Aorta (tissue), 5 donors: ENCODE measurements around the gene TRIM54. TPM values are rescaled to one million over a fixed set of nuclear protein-coding genes. Genes with fewer than 3 reads are reported as not detected.
A peak's percentile ranks its signal among the peaks of the same experiment; 100 is the strongest.

Experiments used
- ATAC-seq: fragments of 200-7000 bp; cut with Tn5 transposase; one replicate; pipeline ENCODE4 v1.9.1; 2022; ENCODE audit warnings: moderate library complexity; ENCODE audit not compliant: low FRiP score
- DNase-seq, 2 donors: peaks; one replicate each; pipeline ENCODE4 v3.0.0-alpha.2; 2020
- H3K27ac ChIP-seq, 2 donors: one replicate each; pipeline ENCODE4 v1.5.1; 2013; ENCODE audit warnings: low read length in 2 of 2, mild to moderate bottlenecking in 2 of 2, moderate library complexity in 2 of 2, control low read depth in 1 of 2, inconsistent platforms in 1 of 2, low read depth in 1 of 2
- H3K27me3 ChIP-seq, 2 donors: one replicate each; pipeline ENCODE4 v1.6.1; 2013; ENCODE audit warnings: control low read depth in 1 of 2, low read length in 1 of 2, mild to moderate bottlenecking in 1 of 2, moderate library complexity in 1 of 2; ENCODE audit not compliant: insufficient read depth in 2 of 2, control insufficient read depth in 1 of 2
- H3K36me3 ChIP-seq, 2 donors: one replicate each; pipeline ENCODE4 v1.6.1; 2013; ENCODE audit warnings: control low read depth in 1 of 2, low read length in 1 of 2, mild to moderate bottlenecking in 1 of 2; ENCODE audit not compliant: insufficient read depth in 2 of 2, control insufficient read depth in 1 of 2
- H3K4me1 ChIP-seq, 2 donors: one replicate each; pipeline ENCODE4 v1.6.1; 2013; ENCODE audit warnings: low read length in 2 of 2, control low read depth in 1 of 2, mild to moderate bottlenecking in 1 of 2, moderate library complexity in 1 of 2; ENCODE audit not compliant: insufficient read depth in 2 of 2, control insufficient read depth in 1 of 2
- H3K4me3 ChIP-seq, 2 donors: one replicate each; pipeline ENCODE4 v1.5.1; 2013; ENCODE audit warnings: low read length in 2 of 2, control low read depth in 1 of 2, mild to moderate bottlenecking in 1 of 2
- H3K9me3 ChIP-seq: one replicate; pipeline ENCODE4 v1.6.1; 2013; ENCODE audit warnings: mild to moderate bottlenecking, low read length; ENCODE audit not compliant: control insufficient read depth
- WGBS, 2 donors: extraction: QIAGEN DNeasy Blood & Tissue Kit; methylation state at CpG; one replicate each; pipeline ENCODE4 v1.1.7; 2013; 5-methylcytosine and 5-hydroxymethylcytosine counted together
- intact Hi-C, 2 donors: fragments of 100-400 bp; cut with DNase I; formaldehyde crosslinking; loops; one replicate each; pipeline versions ENCODE4 v1.14.2 to v1.15.0; 2022
- polyA plus RNA-seq, 2 donors: library from polyadenylated mRNA; stranded (reverse); fragments of 200-250 nt; gene quantifications; one replicate each; pipeline ENCODE4 v1.2.3, GENCODE V29; 2013
- total RNA-seq, 2 donors: library from RNA; stranded (reverse); fragmentation: NEBNext Ultra II Directional; extraction: Animal tissue kit (Norgen Biotek cat#: 25700); gene quantifications; one replicate each; pipeline ENCODE4 v1.2.1, GENCODE V29; 2021
- donor health status: healthy with polysubstance abuse.
- donor health status: Bipolar disorder and iron deficiency.
- donor health status: DM: no; HTN: no; CAD: no.
- donor health status: DM: no; HTN: no; CAD: no.
- donor health status: DM: yes; HTN: yes; CAD: no.

TRIM54 gene
- total and polyA plus RNA-seq, 4 donors, result 0.18 to 5.0 (median 0.88) TPM

DNA sequence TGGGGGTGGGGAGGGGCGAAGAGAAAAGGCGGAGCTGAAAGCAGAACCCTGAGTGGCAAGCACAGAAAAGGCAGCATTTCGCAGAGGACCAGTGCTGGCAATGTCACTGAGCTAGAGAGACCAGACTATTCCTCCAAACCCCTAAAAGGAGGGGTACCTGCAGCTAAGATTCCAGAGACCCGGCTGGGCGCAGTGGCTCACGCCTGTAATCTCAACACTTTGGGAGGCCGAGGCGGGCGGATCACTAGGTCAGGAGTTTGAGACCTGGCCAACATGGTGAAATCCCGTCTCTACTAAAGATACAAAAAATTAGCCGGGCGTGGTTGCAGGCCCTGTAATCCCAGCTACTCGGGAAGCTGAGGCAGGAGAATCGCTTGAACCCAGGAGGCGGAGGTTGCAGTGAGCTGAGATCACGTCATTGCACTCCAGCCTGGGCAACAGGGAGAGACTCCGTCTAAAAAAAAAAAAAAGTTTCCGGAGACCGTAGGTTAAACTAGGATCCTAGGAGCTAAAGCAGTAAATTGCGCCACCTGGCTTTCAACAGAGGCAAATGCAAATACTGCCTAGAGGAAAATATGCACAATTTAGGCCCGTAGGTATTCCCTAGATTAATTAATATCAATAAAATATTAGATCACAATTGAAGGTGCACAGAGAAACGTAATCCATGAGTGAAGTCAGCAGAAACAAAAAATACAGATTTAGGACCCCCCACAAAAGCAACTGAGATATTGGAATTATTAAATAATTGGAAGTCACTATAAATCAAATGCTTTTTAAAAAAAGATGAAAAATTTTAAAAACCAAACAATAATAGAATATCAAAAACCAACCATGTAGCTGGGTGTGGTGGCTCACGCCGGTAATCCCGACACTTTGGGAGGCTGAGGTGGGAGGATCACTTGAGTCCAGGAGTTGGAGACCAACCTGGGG is 21.1 kb downstream of the TRIM54 start:
- no peaks in the 10 kb centered on the region for H3K36me3 ChIP-seq
- H3K27ac ChIP-seq, result no peak overlapping the region
- ATAC-seq (peak; percentile 76), DNase-seq (peak in 1 of 2 donors; percentile 60)
- H3K4me1 ChIP-seq, result no peaks in the 10 kb centered on the region
- no peak overlapping the region for H3K4me3 ChIP-seq
- intact Hi-C loops, result no loop called here
- 25 to 27% methylated on average over 25 of the region's 25 CpGs for WGBS, 2 donors
- no peaks in the 10 kb centered on the region for H3K9me3 ChIP-seq
- H3K27me3 ChIP-seq, result no peaks in the 10 kb centered on the region

DNA sequence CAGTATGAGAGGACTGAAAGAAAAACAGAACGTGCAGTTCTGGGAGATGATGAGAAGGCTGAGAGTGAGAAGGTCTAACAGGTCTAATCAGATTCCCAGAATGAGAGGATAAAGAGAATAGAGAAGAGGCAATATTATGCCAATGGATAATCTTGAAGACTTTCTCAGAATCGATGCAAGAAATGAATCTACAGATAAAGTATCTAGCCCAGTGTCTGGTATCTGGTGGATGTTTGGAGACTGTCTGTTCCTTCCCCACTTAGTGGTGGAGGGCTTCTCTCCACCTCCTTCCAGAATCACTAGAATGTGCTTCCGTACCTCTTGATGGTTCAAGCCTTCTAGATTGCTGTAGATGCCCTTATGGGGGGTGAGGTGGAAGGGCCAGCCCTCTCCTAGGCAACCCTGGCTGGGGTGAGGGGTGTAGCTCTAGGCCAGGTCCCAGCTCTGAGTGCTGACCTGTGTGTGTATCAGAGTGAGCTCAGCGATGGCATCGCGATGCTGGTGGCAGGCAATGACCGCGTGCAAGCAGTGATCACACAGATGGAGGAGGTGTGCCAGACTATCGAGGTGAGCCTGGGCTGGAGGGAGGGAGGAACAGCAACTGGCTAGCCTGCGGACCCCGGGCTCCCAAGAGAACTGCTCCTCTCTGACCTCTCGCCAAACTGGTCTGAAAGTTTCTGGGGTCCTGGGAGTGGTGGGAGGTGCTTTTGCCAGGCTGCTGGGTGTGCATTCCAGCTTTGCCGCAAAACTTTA is 22.4 kb downstream of the TRIM54 start:
- H3K27ac ChIP-seq, result no peak overlapping the region
- no peaks in the 10 kb centered on the region for H3K36me3 ChIP-seq
- no peaks in the 10 kb centered on the region for H3K4me1 ChIP-seq
- intact Hi-C loops, result no loop called here
- ATAC-seq (no peak), DNase-seq (no peak)
- H3K9me3 ChIP-seq, result no peaks in the 10 kb centered on the region
- no peaks in the 10 kb centered on the region for H3K27me3 ChIP-seq
- H3K4me3 ChIP-seq, result no peak overlapping the region
- 83 to 86% methylated on average over 13 of the region's 13 CpGs for WGBS, 2 donors

DNA sequence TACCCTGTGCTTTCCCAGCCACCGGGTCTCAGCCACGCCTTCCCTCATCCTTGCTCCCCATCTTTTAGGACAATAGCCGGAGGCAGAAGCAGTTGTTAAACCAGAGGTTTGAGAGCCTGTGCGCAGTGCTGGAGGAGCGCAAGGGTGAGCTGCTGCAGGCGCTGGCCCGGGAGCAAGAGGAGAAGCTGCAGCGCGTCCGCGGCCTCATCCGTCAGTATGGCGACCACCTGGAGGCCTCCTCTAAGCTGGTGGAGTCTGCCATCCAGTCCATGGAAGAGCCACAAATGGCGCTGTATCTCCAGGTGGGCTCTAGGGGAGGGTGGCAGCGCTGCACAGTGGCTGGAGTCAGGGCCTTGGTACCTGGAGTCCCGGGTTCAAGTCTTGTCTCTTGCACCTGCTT is 23.3 kb downstream of the TRIM54 start:
- intact Hi-C loops, result no loop called here
- DNase-seq (peak in 1 of 2 donors; percentile 48), ATAC-seq (no peak)
- no peaks in the 10 kb centered on the region for H3K4me1 ChIP-seq
- no peak overlapping the region for H3K27ac ChIP-seq
- no peaks in the 10 kb centered on the region for H3K9me3 ChIP-seq
- no peaks in the 10 kb centered on the region for H3K27me3 ChIP-seq
- no peak overlapping the region for H3K4me3 ChIP-seq
- no peaks in the 10 kb centered on the region for H3K36me3 ChIP-seq
- WGBS, 2 donors, result 89 to 91% methylated on average over 16 of the region's 16 CpGs

DNA sequence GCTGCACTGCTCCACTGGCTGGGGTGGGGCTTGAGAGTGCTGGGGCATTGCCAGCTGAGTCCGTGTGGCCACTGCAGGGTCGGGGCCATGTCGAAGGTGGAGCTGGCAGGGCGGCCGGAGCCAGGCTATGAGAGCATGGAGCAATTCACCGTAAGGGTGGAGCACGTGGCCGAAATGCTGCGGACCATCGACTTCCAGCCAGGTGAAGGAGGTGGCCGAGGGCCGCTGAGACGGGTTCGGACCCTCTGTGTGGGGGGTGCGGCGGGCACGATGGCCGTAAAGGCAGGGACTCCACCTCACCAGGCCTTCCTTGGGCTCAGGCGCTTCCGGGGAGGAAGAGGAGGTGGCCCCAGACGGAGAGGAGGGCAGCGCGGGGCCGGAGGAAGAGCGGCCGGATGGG is 23.9 kb downstream of the TRIM54 start:
- no peaks in the 10 kb centered on the region for H3K27me3 ChIP-seq
- H3K27ac ChIP-seq, result no peak overlapping the region
- H3K9me3 ChIP-seq, result no peaks in the 10 kb centered on the region
- no peak overlapping the region for H3K4me3 ChIP-seq
- intact Hi-C loops, result no loop called here
- DNase-seq (peak in 1 of 2 donors; percentile 48), ATAC-seq (no peak)
- no peaks in the 10 kb centered on the region for H3K4me1 ChIP-seq
- H3K36me3 ChIP-seq, result no peaks in the 10 kb centered on the region
- WGBS, 2 donors, result 26 to 29% methylated on average over 26 of the region's 26 CpGs

DNA sequence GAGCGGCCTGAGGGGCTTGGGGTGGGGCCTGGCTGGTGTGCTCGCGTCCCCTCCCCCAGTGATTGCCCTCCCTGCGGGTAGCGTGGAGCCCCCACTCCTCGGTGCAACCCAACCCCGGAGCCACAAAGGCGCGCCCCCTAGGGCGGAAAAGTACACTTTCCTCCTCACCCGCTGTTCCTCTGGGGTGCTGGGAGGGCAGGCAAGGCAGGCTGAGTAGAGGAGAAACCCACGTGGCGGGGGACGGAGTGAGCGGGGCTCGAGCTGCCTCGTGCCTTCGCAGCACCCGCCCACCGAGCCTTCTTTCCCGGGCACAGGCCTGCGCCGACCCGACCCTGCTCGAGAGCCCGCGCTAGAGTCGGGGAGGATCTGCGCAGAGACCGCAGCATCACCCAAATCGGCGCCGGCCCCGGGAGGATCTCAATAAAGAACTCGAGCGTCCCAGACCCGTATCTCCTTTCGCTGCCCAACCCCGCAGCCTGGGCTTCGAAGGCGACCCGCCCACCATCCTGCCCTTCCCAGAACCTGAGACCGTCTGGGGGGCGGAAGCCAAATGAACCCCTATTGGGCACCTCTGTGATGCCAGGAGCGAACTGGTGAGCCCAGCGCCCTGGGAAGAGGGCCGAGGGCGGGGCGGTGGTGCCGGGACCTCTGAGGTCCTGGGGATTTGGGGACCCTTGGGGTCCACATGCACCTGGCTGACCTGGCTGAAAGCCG is 24.5 kb downstream of the TRIM54 start:
- H3K27ac ChIP-seq, result no peak overlapping the region
- no peaks in the 10 kb centered on the region for H3K27me3 ChIP-seq
- intact Hi-C loops, result no loop called here
- DNase-seq, result peak in 1 of 2 donors; percentile 48
- no peaks in the 10 kb centered on the region for H3K36me3 ChIP-seq
- WGBS, 2 donors, result 4% methylated on average over 49 to 51 of the region's 51 CpGs
- no peak for ATAC-seq
- no peaks in the 10 kb centered on the region for H3K4me1 ChIP-seq
- no peaks in the 10 kb centered on the region for H3K9me3 ChIP-seq
- no peak overlapping the region for H3K4me3 ChIP-seq

DNA sequence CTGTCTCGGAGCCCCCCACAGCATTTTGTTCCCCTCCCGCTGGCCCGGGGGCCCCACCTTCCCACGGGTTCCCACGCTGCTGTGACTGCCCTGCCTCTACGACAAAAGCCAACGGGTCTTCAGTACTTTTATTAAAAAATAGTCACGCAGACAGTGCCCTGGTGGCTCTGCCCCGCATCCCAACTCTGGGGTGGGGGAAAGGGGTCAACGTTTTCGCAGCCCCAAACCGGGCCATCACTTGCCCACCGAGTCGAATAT is 25.0 kb downstream of the TRIM54 start:
- Histone ChIP-seq H3K4me3 (no peak overlapping the region), H3K27ac (no peak overlapping the region), H3K27me3 (no peaks in the 10 kb centered on the region), H3K9me3 (no peaks in the 10 kb centered on the region), H3K36me3 (no peaks in the 10 kb centered on the region), H3K4me1 (no peaks in the 10 kb centered on the region)
- ATAC-seq, result no peak
- intact Hi-C loops, result no loop called here
- DNase-seq, result no peak
- WGBS, 2 donors, result 12 to 14% methylated on average over 11 to 14 of the region's 14 CpGs

DNA sequence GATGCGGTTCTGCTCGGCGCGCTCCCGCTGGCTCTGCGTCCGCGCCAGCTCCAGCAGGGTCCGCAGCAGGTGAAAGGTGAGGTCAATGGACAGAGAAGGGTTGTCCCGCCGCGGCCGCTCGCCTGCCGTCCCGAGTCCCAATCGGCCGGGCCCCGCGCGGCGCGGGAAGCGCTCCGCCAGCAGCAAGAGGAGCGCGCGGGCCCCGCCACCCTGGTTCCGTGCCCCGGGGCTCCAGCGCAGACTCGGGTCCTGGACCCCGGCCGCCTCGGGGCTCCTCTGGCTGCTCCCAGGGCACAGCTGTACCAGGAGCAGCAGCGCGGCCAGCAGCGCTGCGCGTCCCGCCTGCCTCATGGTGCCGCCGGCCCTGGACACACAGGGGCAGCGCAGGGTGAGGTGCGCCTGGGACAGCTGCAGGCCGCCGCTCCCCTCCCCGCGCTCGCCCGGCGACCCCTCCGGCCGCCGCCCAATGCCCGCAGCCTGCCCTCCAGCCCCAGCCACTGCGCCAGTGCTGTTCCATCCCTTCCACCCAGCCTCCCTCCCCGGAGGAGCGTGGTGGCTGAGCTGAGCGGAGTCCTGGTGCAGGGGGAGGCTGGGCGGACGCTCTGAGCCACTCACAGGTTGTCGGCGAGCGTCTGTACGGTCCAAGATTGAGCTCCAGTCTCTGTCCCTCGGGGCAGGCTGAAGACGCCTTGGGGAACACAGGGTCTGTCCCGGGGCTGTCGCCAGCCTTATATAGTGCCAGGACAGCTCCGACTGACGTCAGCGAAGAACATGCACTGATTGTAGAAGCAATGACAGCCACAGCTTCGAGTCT is 25.5 kb downstream of the TRIM54 start:
- Histone ChIP-seq H3K36me3 (no peaks in the 10 kb centered on the region), H3K4me1 (no peaks in the 10 kb centered on the region), H3K27ac (no peak overlapping the region), H3K27me3 (no peaks in the 10 kb centered on the region), H3K9me3 (no peaks in the 10 kb centered on the region), H3K4me3 (no peak overlapping the region)
- DNase-seq, result peak in 1 of 2 donors; percentile 44
- no peak for ATAC-seq
- 6% methylated on average over 60 to 75 of the region's 75 CpGs for WGBS, 2 donors
- intact Hi-C loops, result no loop called here

DNA sequence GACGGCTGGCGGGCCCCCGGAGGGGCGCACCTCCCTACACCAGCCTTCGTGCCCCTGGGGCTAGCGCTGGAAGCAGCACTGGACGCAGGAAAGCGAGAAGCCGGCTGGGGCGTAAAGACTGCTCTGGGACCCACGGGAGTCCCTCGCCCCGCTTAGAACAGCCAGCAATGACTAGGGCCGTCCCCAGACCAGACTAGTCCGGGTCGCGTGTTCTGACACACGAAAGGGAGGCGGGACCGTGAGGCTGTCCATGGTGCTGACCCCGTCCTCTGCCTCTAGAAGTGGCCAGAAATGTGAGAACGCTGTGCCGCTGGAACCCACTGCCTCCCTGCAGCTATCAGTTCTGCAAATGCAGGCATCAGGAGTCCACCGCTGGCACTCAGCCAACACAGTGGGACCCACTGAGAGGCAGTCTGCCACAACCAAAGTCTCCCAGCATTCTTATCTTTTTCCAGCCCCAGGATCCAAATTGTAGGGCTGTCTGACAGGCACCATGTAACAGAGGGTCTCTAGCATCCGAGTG is 26.2 kb downstream of the TRIM54 start, which contains the start of gene UCN:
Gene UCN (minus strand): TSS at position 87 of the 523 bp plus-strand sequence. CDS start 550 bp downstream, outside the sequence.
- Histone ChIP-seq H3K9me3 (no peaks in the 10 kb centered on the region), H3K36me3 (no peaks in the 10 kb centered on the region), H3K27me3 (no peaks in the 10 kb centered on the region), H3K27ac (no peak within 1 kb of the TSS), H3K4me1 (no peaks in the 10 kb centered on the region), H3K4me3 (no peak within 1 kb of the TSS)
- intact Hi-C loops, result no loop called here
- 8 to 12% methylated on average over 25 of the region's 25 CpGs for WGBS, 2 donors
- ATAC-seq (no peak), DNase-seq (peak; percentile 66 to 87)
